Posterior cingulate gyrus (tissue), 11 donors: ENCODE results near the gene GALNT7.
"Not testable (repeated sequence)": the region's sequence is repeated elsewhere in the genome, so short reads cannot be mapped to it uniquely, and the experiment has no call there.

Experiments
- DNase-seq, 10 donors: peaks; one replicate each; pipeline versions ENCODE4 v3.0.0 to v3.0.0-alpha.2; 2020 to 2021; ENCODE audit warnings: mixed read lengths in 3 of 10
- intact Hi-C: fragments of 100-400 bp; cut with DNase I; formaldehyde crosslinking; loops from one replicate; pipeline ENCODE4 v1.15.1; 2023

GALNT7 gene, protein sequence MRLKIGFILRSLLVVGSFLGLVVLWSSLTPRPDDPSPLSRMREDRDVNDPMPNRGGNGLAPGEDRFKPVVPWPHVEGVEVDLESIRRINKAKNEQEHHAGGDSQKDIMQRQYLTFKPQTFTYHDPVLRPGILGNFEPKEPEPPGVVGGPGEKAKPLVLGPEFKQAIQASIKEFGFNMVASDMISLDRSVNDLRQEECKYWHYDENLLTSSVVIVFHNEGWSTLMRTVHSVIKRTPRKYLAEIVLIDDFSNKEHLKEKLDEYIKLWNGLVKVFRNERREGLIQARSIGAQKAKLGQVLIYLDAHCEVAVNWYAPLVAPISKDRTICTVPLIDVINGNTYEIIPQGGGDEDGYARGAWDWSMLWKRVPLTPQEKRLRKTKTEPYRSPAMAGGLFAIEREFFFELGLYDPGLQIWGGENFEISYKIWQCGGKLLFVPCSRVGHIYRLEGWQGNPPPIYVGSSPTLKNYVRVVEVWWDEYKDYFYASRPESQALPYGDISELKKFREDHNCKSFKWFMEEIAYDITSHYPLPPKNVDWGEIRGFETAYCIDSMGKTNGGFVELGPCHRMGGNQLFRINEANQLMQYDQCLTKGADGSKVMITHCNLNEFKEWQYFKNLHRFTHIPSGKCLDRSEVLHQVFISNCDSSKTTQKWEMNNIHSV

DNA sequence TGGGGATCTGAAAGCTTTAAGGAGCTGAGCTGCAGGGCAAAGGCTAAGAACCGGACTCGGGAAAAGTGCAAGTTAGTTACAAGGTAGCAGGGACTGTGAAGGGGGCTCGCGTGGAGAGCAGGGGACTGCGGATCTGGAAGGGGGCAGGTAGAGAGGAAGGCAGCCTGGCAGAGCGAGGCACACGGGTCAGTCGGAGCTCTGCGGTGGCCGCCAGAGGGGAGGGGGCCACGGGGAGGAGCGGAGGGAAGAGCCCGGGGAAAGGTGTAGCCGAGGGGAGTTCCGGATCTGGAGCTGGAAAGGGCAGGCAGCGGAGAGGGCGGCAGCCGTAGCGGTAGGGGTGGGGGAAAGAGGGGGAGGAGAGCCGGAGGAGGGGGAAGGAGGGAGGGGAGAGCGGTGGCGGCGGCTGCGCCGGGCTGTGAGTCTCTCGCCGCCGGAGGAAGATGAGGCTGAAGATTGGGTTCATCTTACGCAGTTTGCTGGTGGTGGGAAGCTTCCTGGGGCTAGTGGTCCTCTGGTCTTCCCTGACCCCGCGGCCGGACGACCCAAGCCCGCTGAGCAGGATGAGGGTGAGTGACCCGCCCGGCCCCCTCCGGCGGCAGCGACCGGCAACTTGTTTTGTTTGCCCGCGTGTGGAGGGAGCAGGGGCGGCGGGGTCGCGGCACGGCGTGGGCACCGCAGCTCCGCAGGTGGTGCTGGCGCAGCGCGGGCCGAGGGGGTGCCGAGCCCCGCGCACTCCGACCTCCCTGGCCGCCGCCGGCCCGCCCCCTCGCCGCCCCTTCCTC, at the start of gene GALNT7:
Gene GALNT7 (plus strand): TSS at position 416 of the 782 bp plus-strand sequence. CDS start 25 bp downstream, at position 441.
- DNase-seq: peak; percentile 32 to 93 (median 62)
- intact Hi-C loops: loop anchor here (10.0 kb wide), 2 partner anchors 86 to 144 kb away; no protein-coding TSS in a partner anchor

DNA sequence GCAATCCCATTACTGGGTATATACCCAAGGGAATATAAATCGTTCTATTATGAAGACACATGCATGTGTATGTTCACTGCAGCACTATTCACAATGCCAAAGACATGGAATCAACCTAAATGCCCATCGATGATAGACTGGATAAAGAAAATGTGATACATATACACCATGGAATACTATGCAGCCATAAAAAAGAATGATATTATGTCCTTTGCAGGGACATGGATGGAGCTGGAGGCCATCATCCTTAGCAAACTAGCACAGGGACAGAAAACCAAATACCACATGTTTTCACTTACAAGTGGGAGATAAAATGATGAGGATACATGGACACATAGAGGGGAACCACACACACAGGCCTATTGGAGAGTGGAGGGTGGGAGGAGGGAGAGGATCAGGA, 49.8 kb upstream of the GALNT7 start:
- intact Hi-C loops, DNase-seq: not testable (repeated sequence)

DNA sequence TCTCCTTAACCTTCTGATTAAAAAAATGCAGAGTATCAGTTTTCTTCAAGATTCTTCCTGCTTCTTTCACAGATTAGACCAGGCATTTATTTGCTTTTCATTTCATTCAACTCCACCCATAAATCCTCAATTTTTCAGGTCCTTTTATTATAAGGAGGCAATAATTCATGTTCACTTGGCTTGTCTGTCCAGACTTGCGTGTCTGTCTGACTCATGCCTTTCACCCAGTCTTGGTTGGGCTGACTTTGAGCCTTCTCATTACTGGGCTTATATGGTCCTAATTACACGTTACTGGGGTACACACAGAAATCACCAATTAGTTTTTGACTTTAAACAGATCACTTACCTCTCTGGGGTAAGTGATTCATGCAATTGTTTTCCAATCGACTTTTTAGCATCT, 48.8 kb upstream of the GALNT7 start:
- intact Hi-C loops: no loop called here
- DNase-seq: no peak

DNA sequence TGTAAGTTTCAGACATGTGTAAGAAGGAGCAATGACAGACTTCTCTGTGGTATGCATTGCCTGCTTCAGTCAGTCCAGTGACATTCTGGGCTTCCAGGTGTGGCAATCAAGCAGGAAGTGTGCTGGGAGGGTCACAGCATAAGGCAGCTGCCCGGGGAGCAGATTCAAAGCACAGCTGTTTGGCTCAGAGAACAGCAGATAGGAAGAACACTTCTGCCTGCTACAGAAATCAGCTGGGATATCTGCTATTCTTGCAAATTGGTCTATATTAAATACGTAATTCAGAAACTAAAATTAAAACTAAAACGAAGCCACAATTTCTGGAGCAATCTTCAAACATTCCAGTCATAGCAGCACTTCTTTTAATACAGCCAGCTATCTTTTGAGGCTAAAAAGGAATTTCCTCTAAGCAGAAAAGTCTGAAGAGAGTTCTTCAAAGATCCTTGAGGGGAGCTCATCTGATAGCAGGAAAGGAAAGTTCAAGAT, 47.5 kb upstream of the GALNT7 start:
- DNase-seq: peak in 4 of 10 donors; percentile 11 to 83 (median 48)
- intact Hi-C loops: no loop called here

DNA sequence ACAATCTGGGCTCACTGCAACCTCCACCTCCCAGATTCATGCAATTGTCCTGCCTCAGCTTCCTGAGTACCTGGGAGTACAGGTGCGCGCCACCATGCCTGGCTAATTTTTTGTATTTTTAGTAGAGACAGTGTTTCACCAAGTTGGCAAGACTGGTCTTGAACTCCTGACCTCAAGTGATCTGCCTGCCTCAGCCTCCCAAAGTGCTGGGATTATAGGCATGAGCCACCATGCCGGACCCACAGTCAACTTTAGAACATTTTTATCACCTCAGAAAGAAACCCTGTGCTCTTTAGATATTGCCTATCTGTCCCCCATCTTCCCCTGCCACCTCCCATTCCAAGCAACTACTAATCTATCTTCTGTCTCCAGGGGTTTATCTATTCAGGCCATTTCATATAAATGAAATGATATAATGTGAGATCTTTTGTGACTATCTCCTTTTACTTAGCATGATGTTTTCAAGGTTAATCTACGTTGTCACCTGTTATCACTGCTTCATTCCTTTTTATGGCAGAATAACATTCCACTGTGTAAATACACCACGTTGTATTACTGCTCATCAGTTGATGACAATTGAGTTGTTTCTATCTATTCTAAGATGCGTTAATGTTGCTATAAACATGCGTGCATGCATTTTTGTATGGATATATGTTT, 44.3 kb upstream of the GALNT7 start:
- intact Hi-C loops: no loop called here
- no peak for DNase-seq

DNA sequence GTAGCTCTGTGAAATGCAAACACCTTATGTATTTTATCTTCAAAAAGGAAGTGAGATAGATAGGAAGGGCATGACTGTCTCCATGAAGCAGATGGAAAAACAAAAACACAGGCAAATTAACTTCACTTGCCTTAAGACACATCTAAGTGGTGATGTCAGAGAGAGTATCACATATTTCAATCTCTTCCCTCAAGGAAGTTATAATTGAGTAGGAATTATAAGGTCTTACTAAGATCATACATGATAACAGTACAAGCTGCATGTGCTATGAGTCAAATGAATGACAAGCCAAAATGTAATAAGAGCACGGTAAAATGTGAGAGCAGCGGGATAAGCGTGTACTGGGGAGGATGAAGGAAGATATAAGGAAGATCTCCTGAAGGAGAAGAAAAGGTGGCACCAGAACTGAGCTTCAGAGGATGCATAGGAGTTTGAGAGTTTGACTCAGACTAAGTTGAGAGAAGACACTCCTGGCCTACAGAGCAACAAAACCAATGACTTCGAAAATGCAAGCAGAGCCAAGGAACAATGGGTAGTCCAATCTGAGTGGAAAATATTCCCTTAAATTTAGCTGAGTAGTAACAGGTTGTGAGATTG, 43.3 kb upstream of the GALNT7 start:
- DNase-seq: no peak

DNA sequence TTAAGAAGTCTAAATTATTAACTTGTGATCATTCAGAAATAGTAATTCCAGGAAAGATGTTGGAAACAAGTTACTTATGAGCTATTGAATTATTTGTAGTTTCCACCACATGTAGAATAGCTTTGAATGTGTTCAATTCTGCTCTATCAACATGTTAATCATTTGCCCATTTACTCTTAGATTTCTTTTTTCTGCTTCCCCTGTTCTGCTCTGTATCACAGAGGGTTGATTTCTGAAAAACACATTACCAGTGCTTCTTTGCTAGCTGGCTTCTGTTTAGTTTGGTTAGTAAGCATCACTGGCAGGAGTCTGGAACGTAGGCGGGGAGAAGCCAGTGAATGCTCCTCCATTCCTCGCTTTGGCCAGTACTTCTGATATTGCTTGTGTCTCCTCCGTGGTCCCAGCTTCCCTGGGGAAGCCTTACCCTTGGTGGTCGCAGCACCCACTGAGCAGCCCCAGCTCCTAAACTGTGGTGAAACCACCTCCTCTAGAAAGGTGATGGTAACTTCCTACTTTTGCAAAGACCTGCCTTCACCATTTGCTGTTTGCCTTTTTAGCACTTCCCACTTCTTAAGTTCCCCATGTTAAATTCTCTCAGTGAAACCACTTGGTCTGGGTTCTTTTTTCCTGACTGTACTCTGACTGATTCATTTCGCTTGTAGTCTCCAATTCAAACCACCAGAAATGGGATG, 40.3 kb upstream of the GALNT7 start:
- intact Hi-C loops: no loop called here
- DNase-seq: no peak

More for the DNA sequence above, 43.3 kb upstream of the GALNT7 start:
- intact Hi-C loops: no loop called here

DNA sequence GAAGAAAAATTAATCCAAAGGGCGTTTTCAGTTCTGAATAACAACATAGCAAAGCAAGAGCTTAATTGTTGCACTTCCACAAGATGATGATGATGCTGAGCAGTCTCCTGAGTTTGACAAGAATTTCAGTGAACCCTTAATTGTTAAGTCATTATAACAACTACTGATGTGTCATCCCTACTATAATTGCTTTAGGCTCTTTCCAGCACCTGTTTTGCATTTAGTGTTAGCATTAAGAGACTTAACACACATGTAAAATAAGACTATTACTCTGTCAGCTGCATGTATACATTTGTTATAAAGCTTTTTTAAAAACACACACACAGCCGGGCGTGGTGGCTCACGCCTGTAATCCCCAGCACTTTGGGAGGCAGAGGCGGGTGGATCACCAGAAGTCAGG, 37.9 kb upstream of the GALNT7 start:
- intact Hi-C loops: no loop called here
- no peak for DNase-seq

DNA sequence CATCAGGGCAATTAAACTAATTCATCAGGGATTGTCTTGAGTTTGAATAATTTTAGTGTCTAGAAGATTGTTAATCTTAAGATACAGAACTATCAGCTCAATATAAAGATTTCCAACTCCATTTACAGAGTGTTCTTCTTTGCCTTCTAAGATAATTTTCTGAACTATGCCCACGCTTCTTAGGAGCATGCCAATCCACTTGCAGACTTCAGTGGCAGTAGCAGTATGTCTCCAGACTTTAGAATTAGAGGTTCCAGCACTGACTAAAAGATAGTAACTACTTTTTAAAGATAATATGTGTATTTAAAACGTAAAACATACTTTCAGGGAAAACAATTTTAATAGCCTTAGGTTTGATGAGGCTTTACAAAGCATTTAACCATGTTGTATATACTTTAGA, 34.2 kb upstream of the GALNT7 start:
- intact Hi-C loops: no loop called here
- no peak for DNase-seq

DNA sequence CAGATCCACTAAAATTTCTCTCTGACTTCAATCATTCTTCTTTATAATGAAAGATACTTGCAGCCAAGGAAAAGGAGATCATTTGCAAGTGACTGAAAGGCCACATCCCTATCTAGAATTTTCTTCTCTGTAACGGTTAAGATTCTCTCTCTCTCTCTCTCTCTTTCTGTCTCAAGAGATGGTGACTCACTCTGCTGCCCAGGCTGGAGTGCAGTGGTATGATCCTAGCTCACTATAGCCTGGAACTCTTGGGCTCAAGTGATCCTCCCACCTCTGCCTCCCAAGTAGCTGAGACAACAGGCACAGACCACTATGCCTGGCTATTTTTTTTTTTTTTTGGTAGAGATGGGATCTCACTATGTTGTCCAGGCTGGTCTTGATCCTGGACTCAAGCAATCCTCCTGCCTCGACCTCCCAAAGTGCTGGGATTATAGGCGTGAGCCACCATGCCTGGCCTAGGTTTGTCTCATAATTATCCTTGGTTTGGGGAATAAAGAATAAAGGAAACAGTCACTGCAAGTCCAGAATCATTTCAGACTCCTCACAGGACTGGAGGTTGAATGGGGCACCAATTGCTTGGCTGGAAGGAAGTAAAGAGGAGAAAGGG, 33.3 kb upstream of the GALNT7 start:
- DNase-seq: no peak
- intact Hi-C loops: no loop called here

DNA sequence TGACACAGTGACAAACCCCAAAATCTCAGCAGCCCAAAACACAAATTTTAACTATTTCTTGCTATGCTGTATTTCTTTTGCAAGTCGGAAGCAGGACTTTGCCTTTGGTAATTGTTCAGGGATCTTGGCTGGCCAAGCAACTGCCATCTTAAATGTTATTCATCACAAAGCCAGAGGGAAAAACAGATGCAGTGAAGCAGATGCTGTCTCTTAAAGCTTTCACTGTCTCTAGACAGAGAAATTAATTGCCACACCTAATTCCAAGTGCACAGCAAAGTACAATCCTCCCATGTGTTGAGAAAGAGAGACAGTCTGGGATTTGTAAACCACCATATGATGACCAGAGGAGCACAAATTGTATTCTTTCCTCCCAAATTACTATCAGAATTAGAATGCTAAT, 30.0 kb upstream of the GALNT7 start:
- intact Hi-C loops: no loop called here
- no peak for DNase-seq

DNA sequence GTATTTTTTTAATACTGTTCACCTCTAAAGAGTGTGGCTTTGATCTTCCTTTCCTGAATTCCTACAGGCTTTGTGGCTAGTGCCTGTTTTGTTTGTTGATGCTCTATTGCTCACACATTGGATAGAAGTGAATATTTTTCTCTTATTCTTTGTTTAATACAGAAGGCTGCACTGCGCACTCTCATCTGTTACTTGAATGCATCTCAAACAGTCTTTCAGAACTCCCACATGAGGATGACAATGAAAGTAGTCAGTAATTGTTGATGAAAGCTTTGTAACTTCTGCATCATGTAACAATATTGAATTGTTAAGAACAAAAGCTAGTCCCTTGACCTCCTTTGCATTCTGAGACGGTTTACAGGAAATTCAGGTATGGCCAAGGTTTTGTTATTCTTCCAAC, 29.1 kb upstream of the GALNT7 start:
- intact Hi-C loops: no loop called here
- no peak for DNase-seq

DNA sequence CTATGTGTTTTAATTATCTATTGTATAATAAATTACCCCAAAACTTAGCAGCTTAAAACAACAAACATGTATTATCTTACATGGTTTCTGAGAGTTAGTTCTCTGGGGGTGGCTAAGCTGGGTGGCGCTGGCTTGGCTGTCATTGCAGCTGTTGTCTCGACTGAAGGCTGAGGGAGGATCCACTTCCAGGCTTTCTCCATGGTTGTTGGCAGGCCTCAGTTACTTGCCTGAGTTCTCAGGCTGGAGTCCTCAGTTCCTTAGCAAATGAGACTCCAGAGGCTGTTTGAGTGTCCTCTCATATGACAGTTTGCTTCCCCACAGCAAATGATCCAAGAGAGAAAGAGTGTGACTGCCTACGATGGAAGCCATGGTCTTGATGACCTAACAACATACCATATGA, 23.5 kb upstream of the GALNT7 start:
- no peak for DNase-seq
- intact Hi-C loops: no loop called here

DNA sequence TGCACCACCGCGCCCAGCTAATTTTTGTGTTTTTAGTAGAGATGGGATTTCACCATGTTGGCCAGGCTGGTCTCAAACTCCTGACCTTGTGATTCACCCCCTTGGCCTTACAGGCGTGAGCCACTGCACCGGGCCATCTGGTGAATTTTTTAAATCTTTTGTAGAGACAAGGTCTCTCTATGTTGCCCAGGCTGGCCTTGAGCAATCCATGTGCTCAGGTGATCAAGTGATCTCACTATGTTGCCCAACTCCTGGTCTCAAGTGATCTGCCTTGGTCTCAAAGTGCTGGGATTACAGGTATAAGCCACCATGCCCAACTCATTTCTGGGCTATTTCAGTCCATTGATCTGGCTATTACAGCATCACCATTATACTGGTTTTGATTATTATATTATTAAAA, 22.2 kb upstream of the GALNT7 start:
- intact Hi-C loops: no loop called here
- DNase-seq: no peak

DNA sequence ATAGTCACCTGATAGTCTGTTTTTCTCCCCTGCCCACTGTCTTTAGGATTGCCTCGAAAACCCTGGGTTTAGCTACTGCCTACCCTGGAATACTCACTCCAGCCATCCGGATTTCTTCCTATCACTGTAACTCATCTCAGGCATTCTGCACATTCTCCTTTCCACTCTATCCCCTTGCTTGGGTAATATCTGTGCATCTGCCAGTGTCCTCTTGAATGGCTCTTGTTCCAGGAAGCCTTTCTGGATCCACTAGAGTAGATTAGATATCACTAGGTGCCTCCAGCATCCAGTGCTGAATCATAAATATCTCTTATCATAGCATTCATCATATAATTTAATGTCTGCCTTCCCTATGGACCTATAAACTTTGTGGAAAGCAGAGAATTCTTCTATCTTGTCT, 17.1 kb upstream of the GALNT7 start:
- no peak for DNase-seq
- intact Hi-C loops: no loop called here

DNA sequence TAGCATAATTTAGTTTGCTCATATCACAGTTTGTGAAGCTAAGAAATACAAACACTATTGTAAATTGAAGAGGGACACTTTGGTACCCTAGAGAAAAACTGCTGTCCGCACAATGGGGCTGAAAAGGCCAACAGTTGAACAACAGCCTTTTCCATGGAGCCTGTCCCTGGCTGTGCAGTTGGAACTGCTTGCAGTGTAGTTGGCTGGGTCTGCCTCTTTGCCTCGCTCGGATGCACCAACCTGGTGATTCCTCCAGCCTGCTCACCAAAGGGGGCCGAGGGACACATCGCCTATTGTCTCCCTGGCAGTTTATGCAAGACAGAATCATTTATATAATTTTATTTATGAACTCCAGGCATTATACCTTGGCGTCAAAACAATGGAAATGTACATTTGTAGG, 16.5 kb upstream of the GALNT7 start:
- DNase-seq: peak in 1 of 10 donors; percentile 62
- intact Hi-C loops: no loop called here

DNA sequence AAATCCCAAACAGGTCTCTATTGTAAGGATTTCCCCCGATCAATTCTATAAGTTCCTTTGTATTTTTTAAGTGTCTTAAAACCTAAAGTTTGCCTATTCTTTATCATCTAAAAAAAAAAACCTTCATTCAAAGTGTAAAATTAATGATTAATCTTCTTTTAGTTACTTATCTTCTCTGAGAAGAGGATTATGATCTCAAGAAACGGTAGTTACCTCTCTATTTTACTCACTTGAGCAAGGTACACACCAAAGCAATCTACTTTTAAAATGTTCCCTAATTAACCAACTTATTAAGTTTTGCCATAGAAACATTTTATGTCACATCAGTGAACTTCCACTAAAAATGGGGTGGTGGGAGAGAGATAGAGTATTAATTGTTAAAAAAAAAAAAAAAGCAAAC, 15.2 kb upstream of the GALNT7 start:
- intact Hi-C loops: no loop called here
- DNase-seq: no peak

DNA sequence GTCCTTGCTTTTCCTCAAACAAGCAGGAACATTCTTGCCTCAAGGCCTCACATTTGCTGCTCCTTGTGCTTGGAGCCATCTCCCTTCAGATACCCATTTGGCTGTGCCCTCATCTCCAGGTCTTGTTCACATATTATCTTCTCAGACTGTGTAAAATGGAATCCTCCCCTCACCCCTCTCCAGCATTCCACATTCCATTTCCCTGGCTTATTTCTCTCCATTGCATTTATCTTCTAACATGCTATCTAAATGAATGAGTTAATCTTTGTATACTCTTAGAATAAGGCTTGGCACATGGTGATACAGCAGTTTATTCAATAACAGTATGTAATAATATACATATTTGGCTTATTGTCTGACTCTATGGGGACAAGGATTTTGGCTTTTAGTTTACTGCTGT, 8.8 kb upstream of the GALNT7 start:
- intact Hi-C loops: loop anchor here (10.0 kb wide), 2 partner anchors 95 to 135 kb away; no protein-coding TSS in a partner anchor
- no peak for DNase-seq

DNA sequence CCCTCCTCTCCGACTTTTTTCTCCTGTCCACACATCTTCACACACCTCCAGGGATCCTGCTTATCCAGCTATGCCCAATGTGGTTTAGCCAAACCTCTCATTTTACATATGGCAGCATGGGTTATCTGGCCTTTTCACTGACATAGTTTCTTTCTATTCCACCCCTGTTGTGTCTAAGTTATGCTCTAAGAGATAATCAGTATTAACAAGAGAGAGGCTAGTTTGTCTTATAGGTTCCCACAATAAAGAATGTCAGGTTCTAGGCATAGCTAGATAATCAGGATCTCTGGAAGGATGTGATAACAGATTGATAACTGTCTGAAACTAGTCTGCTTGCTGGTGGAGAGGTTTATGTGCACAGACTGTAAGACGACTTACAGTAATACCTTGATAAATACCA, 7.7 kb upstream of the GALNT7 start:
- DNase-seq: no peak
- intact Hi-C loops: loop anchor here (10.0 kb wide), 2 partner anchors 94 to 136 kb away; no protein-coding TSS in a partner anchor
